Measurements from ENCODE around the gene ELOA.
"Not testable (repeated sequence)": the region's sequence is repeated elsewhere in the genome, so short reads cannot be mapped to it uniquely, and the experiment has no call there.

The ELOA gene

DNA sequence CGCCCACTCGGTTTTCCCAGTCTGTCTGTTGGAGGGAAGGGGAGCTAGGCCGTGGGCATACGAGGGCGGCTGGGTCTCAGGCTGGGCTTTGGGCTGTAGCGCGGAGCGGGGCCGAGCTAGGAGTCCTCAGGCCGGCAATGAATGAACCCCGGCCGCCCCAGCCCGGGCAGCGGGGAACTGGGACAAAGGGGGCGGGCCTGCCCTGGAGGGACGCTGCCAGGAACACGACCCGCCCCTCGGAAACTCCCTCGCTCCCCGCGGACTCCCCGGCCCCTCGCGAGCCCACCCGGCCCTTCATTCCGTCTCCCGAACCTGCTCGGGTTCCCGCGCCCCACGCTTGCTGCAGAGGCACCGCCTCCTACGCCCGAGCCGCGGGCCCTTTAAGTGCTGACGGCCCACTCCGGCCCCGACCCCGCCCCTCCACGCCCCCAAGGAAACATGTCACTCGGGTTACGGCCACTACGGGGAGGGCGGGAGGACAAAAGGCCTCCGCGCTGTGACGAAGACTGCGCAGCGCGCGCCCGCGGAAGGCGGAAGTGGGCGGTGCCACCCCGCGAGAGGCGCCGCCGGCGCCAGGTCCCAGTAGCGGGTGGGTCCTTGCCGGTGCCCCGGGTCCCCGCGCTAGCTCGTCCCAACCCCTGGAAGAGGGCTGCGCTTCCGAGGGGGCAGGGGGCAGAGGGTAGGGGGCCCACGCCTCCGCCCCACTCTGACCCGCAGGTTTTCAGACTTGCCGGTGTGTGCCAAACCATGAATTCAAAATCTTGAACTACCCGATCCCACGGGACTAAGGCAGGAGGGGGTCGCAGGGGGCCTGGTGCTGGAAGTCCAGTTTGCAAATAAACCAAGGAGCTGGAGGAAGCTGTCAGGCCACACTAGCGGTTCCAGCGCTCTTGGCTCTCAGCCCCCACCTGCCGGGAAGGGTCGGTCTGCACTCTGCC is 57.4 kb downstream of the ELOA start, which contains the start of gene GALE:
Gene GALE, minus strand, starts transcription at position 355 of the 938 bp plus-strand sequence. CDS start 1,747 bp downstream, outside the sequence.
- peak; percentile 91 to 97 for DNase-seq (ENCODE audit: low read depth in 2 of 2)

DNA sequence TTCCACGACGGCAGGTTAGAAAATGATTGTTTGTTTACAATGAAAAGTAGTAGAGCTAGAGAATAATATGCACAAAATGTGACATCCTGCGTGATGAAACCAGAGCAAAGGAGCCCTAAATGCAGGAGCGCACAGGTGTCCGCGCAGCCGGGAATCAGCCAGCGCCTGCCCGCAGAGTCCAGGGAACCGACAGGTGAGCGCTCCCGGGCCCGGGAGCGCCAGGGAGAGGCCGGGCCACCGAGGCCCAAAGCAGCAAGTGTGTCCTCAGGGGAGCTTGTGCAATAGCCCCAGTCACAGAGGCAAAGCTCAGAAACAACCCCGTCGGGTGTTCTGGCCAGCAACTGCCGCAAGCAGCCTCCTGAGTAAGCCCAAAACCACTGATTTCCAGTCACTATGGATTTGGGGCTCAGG is 58.1 kb downstream of the ELOA start:
- no peak for DNase-seq (ENCODE audit: low read depth in 2 of 2)

DNA sequence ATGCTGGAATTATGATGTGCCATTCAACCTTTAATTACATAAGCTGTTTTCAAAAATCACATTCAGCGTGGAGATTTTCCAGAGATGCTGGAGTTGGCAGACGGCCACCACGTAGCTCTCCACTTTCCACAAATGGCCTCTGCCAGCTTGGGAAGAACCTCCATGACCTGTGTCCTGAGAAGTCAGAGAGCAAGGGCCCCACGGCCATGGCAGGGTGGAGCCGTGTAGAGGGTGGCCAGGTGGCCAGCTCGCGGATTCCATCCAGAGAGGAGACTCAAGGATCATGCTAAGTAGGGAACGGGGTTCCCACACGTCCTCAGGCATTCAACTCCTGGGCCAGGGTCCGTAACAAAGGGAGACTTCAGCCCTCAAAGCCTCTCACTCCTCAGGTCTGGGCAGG is 58.6 kb downstream of the ELOA start:
- no peak for DNase-seq (ENCODE audit: low read depth in 2 of 2)

DNA sequence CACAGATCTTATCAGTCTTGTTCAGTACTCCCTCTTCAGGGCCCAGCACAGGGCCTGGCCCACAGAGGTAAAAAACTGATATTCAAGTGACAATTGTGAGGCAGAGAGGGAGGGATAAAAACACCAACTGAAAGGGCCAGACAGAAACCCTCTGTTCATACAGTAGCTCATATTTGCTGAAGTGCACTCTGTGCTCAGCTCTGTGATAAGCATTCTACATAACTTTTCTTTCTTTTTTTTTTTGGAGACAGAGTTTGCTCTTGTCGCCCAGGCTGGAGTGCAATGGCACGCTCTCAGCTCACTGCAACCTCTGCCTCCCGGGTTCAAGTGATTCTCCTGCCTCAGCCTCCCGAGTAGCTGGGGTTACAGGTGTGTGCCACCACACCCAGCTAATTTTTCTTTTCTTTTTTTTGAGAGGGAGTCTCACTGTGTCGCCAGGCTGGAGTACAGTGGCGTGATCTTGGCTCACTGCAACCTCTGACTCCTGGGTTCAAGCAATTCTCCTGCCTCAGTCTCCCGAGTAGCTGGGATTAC is 59.6 kb downstream of the ELOA start:
- not testable (repeated sequence) for DNase-seq (ENCODE audit: low read depth in 2 of 2)

DNA sequence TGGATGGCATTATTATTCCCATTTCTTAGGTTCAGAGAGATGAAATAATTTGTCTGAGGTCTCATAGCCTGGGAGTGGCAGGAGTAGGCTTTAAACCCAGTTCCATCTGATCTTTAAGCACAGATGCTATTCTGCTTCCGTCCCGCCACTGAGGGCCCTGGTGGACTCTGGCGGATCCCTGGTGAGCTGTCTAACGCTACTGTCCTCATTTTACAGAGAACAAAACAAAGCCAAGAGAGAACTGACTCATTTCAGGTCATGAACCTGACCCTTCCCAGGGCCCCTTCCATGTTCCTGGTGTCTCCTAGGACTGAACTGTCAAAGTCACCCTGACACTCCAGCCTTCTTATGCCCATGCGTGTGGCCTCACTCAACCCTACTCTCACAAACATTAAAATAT is 60.4 kb downstream of the ELOA start:
- DNase-seq (ENCODE audit: low read depth in 2 of 2) = no peak

DNA sequence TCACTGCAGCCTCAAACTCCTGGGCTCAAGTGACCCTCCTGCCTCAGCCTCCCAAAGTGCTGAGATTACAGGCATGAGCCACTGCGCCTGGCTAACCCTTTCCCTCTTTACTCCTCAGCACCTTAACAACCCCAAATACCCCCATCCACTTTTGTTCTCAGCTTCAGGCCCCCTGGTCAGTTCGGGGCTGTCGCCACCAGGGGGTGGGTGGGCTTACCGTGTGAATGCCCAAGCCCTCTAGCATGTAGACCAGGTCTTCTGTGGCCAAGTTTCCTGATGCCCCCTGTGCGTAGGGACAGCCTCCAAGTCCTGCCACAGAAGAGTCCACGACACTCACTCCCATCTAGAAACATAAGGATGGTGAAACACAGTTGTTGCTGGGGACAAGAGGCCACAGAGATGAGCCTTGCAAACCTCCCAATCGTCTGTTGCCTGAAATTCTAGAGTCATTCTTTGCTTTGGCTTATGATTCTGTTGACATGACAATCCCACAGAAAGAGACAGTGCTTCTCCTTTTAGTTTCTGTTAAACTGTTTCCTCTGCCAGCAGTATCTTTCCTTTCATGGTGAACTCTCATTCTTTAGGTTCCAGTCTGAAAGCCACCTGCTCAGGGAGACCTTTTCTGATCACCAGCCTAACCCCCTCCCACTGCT is 61.0 kb downstream of the ELOA start:
- no peak for DNase-seq (ENCODE audit: low read depth in 2 of 2)

DNA sequence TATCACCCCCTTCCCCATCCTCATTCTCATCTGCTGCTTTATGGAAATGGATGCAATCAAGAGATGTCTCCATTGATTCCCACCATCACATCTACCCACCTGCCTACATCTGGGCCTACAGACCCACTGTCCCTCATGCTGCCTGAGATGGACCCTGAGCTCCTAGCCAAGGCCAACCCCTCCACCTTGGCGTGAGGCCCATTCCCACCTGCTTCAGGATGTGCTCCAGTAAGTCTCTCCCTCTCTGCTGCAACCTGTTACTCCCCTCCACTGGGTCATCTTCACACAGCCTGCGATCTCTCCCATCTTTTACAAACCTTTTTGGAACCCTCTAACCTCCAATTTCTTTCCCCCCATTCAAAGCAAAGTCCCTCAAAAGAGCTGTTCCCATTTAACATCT is 61.8 kb downstream of the ELOA start:
- DNase-seq (ENCODE audit: low read depth in 2 of 2) = no peak

DNA sequence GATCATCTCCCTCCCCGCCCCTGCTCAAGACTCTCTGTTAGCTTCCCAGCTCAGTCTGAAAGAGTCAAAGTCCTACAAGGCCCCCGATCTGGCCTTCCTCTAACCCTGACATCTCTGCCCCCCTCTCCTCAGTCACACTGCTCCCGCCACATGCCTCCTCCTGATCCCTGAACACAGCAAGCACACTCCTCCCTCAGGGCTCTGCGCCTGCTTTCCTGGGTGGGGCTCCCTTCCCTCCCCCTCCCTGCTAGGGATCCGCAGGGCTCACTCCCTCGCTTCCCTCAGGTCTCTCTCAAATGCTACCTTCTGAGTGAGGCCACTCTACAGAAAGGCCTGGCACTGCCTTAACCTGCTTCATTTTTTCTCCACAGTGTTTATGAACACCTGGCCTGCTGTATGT is 63.0 kb downstream of the ELOA start:
- DNase-seq (ENCODE audit: low read depth in 2 of 2) = no peak

DNA sequence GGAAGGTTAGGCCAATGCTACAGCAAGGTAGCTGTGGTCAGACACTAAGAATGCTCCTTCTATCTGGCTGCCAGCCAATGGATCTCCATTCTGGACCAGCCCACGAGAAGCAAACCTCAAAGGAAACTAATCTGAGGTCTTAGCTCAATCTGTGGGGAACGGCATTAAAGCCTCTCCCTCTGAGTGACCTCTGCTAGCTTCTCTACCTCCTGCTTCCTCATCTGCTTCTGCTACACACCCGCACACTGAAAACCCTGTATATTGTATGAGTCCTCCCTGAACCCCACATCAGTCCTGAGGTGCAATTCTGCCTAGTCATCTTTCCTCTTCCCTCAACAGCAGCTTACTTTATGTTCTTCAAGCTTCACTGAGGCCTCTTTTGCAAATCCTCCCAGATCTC is 64.2 kb downstream of the ELOA start:
- DNase-seq (ENCODE audit: low read depth in 2 of 2) = no peak

DNA sequence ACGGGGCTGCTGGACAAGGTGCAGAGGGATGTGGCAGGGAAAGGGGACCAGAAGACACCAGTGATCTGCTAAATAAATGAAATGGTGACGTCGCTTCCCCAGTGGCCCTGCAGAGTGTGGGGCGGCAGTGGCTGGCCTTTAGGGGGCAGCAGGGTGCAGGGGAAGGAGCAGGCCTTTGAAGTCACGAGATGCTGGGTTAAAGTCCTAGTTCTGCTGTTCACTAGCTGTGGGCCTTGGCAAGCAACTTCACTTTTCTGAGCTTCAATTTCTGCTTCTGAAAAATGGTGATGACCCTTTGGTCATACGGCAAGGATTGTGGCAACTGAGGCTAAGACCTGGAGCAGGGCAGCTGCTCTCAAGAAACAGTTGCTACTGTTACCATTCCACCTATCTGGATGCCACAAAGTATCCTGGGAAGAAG is 66.5 kb downstream of the ELOA start:
- DNase-seq (ENCODE audit: low read depth in 2 of 2) = peak; percentile 63 to 78

DNA sequence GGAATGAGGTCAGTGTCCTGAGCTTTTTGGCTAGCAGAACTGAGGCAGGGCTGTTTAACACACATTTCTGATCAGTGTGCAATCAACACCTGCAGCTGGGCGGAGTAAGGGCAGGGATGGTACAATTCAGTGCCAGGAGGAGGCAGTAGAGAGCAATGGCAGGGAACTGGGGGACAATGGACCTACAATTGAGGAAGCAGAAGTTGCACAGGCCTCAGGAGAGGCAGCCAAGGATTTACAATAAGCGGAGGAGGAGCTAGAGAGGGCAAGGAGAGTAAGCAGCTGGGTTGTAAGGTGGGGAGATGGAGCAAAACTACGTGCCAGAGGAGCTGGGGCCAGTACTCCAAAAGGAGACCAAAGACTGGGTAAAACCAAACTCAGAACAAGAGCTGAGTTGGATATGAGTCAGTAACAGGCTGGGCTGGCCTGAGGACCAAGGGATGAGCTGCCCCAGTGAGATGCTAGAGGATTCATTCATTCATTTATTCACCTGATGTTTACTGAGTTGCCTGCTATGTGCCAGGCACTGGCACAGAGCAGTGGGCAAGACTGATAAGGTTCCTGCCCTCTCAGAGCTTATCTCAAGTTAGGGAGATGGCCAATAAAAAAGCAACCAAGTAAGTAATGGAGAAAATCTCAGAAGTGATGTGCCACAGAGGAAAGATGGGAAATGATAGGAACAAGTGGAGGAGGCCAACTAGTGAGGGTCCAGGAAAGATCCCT is 67.7 kb downstream of the ELOA start:
- DNase-seq (ENCODE audit: low read depth in 2 of 2) = no peak

Measured in stimulated activated CD4-positive, alpha-beta T cell treated with anti-CD3 and anti-CD28 coated beads, Interleukin-15, amount 100 ng/mL, for 48 hours (primary cell).